ENCODE measurements around the gene NUDT13.
"Not testable (repeated sequence)": the region's sequence is repeated elsewhere in the genome, so short reads cannot be mapped to it uniquely, and the experiment has no call there.

NUDT13 gene

GRCh38 chr10:73106301-73106700 is 4.0 kb upstream of the NUDT13 start:
- H3K4me3 ChIP-seq (ENCODE audit: low read depth, low read length), result no peak overlapping the region
- no peak for TF ChIP-seq CTCF (IDR thresholded peaks at IDR 0.05; ENCODE audit: insufficient read depth, low read length, missing control alignments)
- no peak for DNase-seq (ENCODE audit: low read depth, low spot score)
- ChIA-PET POLR2A (interaction anchor here (1.4 kb wide), 1 partner anchor 9 kb away, joined by 3 read pairs; no protein-coding TSS in a partner anchor), CTCF (no interaction called here)

GRCh38 chr10:73109248-73109652 is 1.0 kb upstream of the NUDT13 start:
- POLR2A ChIA-PET, result interaction anchor here (1.6 to 3.2 kb wide), 2 partner anchors 9 to 13 kb away, joined by 4 to 33 read pairs; partner anchors contain the start of gene P4HA1
- CTCF ChIA-PET, result interaction anchor here (1.3 to 4.4 kb wide), 2 partner anchors 10 to 12 kb away, joined by 7 to 15 read pairs; partner anchors contain the start of gene P4HA1

GRCh38 chr10:73112032-73112431 is 1.8 kb downstream of the NUDT13 start:
- CTCF ChIA-PET, result interaction anchor here (4.4 kb wide), 1 partner anchor 13 kb away, joined by 15 read pairs; no protein-coding TSS in a partner anchor
- H3K4me3 ChIP-seq (ENCODE audit: low read depth, low read length); DNase-seq (ENCODE audit: low read depth, low spot score): not testable (repeated sequence)
- POLR2A ChIA-PET, result interaction anchor here (3.2 kb wide), 1 partner anchor 16 kb away, joined by 33 read pairs; the partner anchor contains the start of gene P4HA1

More at GRCh38 chr10:73109248-73109652, 1.0 kb upstream of the NUDT13 start:
- H3K4me3 ChIP-seq (ENCODE audit: low read depth, low read length); DNase-seq (ENCODE audit: low read depth, low spot score): not testable (repeated sequence)

GRCh38 chr10:73113551-73113950 is 3.3 kb downstream of the NUDT13 start:
- DNase-seq (ENCODE audit: low read depth, low spot score), result no peak
- no peak for TF ChIP-seq CTCF (IDR thresholded peaks at IDR 0.05; ENCODE audit: insufficient read depth, low read length, missing control alignments)
- CTCF ChIA-PET, result interaction anchor here (1.9 to 2.0 kb wide), 2 partner anchors 17 to 46 kb away, joined by 6 to 8 read pairs; partner anchors contain the start of gene P4HA1
- POLR2A ChIA-PET, result interaction anchor here (0.6 to 1.6 kb wide), 3 partner anchors 17 to 295 kb away, joined by 3 to 4 read pairs (median 3); no protein-coding TSS in a partner anchor
- H3K4me3 ChIP-seq (ENCODE audit: low read depth, low read length), result no peak overlapping the region

GRCh38 chr10:73116017-73116416 is 5.8 kb downstream of the NUDT13 start:
- ChIA-PET POLR2A (no interaction called here), CTCF (no interaction called here)
- no peak for DNase-seq (ENCODE audit: low read depth, low spot score)
- H3K4me3 ChIP-seq (ENCODE audit: low read depth, low read length), result no peak overlapping the region
- no peak for TF ChIP-seq CTCF (IDR thresholded peaks at IDR 0.05; ENCODE audit: insufficient read depth, low read length, missing control alignments)

GRCh38 chr10:73117976-73118743 is 7.9 kb downstream of the NUDT13 start:
- DNase-seq (ENCODE audit: low read depth, low spot score), result no peak
- no peak for TF ChIP-seq CTCF (IDR thresholded peaks at IDR 0.05; ENCODE audit: insufficient read depth, low read length, missing control alignments)
- POLR2A ChIA-PET, result interaction anchor here (1.2 kb wide), 1 partner anchor 21 kb away, joined by 3 read pairs; the partner anchor contains the start of gene P4HA1
- no peak overlapping the region for H3K4me3 ChIP-seq (ENCODE audit: low read depth, low read length)
- CTCF ChIA-PET, result no interaction called here

- DNase-seq (ENCODE audit: low read depth, low spot score), result no peak
- CTCF ChIA-PET, result interaction anchor here (0.7 kb wide), 1 partner anchor 20 kb away, joined by 3 read pairs; no protein-coding TSS in a partner anchor
- POLR2A ChIA-PET, result no interaction called here
- TF ChIP-seq CTCF (IDR thresholded peaks at IDR 0.05; ENCODE audit: insufficient read depth, low read length, missing control alignments), result no peak
- H3K4me3 ChIP-seq (ENCODE audit: low read depth, low read length), result no peak overlapping the region
Measured at GRCh38 chr10:73119457-73119856, 9.2 kb downstream of the NUDT13 start.

Data from AG04449 (cell line).